HT-29 (cell line): ENCODE data around the gene GRIN2A. TPM values are rescaled to one million over a fixed set of nuclear protein-coding genes. Genes with fewer than 3 reads are reported as not detected.

Experiments
- DNase-seq: peaks from one replicate; pipeline ENCODE4 v3.0.0-alpha.2; 2015; ENCODE audit warnings: low spot score
- total RNA-seq: library from RNA; depleted of rRNA; stranded (reverse); fragments of >200 nt; shearing (Covaris generic); gene quantifications from 2 replicates; pipeline ENCODE4 v1.2.3, GENCODE V29; 2014

The GRIN2A gene
- total RNA-seq, 1 experiment from 2014 or later = not detected

DNA sequence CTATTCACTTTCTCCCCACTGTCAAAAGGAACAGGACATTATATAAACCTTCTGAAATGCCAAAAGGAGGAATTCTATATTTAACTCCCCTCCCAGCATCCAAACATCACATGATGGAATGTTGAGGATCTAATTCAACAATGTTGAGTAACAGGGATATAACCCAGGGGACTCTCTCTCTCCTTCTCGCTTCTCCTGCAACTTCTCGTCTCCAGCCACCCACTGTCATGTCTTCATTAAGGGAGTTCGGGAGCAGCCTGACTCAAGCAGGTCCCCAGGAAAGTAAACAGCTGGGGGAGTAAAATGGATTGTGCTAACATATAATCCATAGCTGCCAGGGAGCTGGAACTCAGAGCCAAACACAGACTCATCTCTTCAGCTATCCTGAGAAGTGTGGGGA lies 51.7 kb downstream of the GRIN2A start:
- no peak for DNase-seq

GRCh38 chr16:10128397-10129258 lies 53.6 kb downstream of the GRIN2A start:
- DNase-seq = no peak

DNA sequence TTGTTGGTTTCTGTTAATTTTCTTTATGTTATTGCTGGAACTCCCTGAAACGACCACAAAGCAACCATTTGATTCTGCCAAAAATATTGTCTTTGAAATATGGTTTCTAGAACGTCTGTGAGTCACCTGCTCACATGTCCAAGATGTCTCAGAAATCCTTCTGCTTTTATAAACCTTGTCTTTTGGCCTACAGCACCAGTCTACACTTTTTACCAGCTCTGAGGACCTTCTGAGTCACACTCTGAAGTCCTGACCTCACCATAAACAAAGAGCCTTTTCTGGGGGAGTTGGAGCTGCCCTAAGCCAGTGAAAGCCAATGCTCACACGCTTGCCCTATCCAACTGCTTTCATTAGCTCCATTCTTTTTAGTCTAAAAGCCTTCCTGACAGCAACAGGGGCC lies 55.5 kb downstream of the GRIN2A start:
- DNase-seq = no peak

- DNase-seq = no peak
Measured at GRCh38 chr16:10123141-10123540, 59.1 kb downstream of the GRIN2A start.

DNA sequence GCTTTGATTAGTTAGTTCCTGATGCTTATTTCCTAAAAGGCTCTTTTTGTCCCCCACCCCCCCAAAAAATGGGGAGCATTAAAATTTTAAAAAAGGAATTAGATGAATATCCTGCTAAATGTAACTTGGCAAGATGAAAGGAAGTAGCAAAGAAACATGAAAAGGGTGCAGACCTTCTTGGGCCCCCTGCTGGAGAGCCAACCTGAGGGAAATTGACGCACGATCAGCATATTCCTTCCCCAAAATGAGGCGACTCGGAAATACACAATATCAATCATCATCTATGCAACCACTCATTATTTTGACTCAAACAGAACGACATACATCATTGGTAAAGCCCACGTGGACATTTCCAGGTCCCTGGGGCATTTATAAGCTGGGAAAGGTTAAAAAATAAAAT lies 59.7 kb downstream of the GRIN2A start:
- DNase-seq = peak; percentile 10

DNA sequence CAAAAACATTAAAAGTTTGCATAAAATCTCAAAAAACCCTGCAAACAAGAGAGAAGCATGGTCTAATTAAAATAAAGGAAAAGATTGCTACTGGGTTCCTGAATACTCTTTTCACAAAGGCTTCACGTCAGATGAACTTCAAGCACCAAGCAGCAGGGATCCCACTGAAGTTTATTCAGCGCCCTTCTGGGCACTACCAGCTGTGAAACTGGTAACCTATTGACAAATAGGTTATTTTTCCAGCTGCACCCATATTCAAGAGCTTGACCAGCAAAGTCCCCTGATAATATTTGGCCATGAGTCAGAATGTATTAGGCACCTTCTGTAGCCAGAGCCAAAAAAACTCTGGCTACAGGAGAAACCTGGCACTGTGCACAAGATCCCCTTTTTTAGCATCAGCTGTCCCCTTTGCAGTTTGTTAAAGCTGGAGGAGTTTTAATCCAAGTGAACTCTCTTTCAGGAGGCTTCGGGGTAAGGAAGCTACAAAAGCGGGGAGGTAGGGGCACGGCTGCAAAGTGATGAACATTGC lies 60.3 kb downstream of the GRIN2A start:
- no peak for DNase-seq

GRCh38 chr16:10121491-10121890 lies 60.7 kb downstream of the GRIN2A start:
- DNase-seq = no peak

DNA sequence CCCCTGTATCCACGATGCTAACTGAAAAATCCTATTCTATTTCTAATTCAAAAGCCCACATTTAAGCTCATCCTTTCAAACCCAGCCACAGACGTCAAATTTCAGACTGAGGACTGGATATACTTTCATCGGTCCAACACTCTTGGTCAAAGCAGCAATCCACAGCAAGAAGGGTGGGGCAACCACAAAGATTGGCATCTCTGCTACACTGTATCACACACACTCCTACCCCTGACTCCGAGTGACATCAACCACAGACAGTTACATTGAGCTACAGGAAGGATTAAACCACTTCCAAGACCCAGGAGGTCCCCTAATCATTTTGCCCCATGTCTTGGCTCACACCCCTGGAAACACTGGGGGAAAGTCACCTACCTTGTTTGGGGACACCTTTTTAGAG lies 61.3 kb downstream of the GRIN2A start:
- DNase-seq = no peak

- no peak for DNase-seq
Measured at GRCh38 chr16:10114409-10114808, 67.8 kb downstream of the GRIN2A start.

- DNase-seq = no peak
Measured at GRCh38 chr16:10113248-10113647, 69.0 kb downstream of the GRIN2A start.

- no peak for DNase-seq
Measured at GRCh38 chr16:10112021-10112420, 70.2 kb downstream of the GRIN2A start.

- DNase-seq = no peak
Measured at GRCh38 chr16:10111156-10111761, 71.0 kb downstream of the GRIN2A start.

DNA sequence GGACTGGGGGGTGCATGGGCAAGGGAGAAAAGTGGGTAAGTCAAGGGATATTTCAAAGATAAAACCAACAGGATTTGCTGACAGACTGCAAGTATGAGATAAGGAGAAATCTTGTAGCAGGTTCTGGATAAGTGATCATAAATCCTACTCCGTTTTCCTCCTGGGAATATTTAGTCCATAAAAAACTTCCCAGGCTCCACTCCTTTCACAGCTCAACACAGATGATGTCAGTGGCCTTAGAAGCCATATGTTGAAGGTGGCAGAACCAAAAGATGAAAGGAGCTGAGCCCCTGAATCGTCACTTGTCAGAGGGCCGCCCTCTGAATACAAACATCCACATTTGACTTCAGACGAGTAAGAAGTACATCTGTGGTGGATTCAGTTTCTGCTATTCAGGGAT lies 71.7 kb downstream of the GRIN2A start:
- no peak for DNase-seq

DNA sequence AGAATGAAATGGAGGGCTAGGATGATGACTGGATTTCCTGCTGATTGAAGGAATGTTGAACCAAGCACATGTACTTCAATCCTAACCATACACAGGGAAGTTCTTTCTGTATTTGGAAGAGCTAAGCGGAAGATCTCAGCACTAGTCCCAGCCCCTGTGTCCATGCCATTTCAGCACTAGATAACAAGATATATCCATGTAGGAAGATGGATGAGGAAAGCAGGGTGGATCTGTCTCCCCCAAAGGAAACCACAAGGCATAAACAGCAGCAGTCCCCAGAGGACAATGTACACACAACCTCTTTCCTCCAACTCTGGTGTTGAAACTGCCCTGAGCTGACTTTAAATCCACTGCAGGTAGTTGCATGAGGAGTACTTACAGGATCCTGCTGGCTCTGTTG lies 75.1 kb downstream of the GRIN2A start:
- no peak for DNase-seq

DNA sequence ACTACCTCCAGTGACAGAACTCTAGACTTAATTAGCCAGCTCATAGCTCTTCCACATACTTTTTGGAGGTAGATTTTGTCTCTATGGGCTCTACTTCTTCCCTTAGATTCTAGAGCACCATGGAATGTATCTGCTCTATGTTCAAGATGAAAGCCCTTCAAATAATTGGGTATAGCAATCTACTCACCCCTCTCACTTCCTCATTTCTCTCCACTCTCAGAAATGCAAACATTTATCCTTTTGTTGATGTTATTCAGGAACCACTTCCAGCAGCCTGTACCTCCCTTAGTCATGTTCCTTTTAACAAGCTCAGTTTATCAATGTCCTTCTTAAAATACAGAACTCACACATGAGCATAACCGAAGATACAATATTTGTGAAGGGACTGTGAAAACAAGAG lies 78.5 kb downstream of the GRIN2A start:
- no peak for DNase-seq

GRCh38 chr16:10103118-10103517 lies 79.1 kb downstream of the GRIN2A start:
- DNase-seq = no peak

- DNase-seq = no peak
Measured at GRCh38 chr16:10100829-10101228, 81.4 kb downstream of the GRIN2A start.

DNA sequence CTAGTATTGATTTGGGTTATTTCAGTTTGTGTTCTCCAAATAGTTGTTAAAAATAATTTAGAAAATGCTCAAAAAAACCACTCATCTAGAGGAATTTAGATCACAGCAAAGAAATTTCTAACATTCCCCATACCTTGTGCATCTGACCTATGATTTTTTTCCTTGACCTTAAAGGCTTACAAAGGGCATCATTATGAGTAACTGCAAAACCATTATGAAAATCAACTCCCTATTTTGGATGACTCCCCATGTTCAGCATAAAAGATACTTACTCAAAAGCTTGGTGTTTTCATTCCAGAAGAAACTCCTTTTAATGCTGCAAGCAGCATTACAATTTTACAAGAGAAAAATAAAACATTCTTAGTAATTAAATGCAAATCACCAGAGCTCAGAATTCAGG lies 83.2 kb downstream of the GRIN2A start:
- DNase-seq = no peak

- no peak for DNase-seq
Measured at GRCh38 chr16:10097271-10097670, 85.0 kb downstream of the GRIN2A start.

DNA sequence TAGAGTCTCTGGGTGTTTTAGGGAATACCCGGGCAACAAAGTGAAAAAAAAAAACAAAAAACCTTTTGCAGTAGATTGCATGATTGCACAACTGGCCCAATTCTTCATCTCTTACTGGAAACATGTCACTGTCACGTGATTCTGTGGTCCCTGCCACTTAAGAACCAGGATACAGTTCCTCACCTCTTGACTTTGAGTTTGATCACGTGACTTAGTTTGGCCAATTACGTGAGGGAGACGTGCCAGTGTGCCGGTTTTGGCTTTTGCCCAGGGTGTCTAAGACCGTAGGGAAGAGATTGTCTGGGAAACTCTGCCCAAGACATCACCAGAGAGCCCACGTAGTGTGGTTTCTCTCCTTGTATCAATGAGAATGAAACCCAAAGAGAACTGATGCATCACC lies 88.7 kb downstream of the GRIN2A start:
- DNase-seq = no peak

- DNase-seq = no peak
Measured at GRCh38 chr16:10090816-10091215, 91.4 kb downstream of the GRIN2A start.

DNA sequence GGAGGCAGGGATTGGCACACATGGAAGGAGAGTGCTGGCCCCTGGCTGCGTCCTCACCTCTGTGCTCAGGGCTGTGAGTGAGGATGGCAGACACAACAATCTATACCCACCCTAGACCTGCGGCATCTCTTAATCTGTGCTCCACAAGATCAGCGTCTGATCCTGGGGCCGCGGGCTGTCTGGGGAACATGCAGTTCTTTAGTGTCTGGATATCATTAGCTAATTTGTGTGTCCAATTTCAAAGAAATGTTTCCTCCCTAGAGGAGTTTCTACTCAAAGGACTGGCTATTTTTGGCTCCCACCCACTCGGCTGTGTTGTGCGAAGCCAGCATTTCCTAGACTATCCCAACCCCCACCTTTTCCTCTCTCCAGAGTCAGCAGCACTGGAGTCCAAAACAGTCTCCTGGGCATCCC lies 93.8 kb downstream of the GRIN2A start:
- DNase-seq = no peak

GRCh38 chr16:10087151-10087550 lies 95.1 kb downstream of the GRIN2A start:
- DNase-seq = no peak
